Activated CD8-positive, alpha-beta memory T cell treated with anti-CD3 and anti-CD28 coated beads for 4 hours (primary cell): Measurements from ENCODE around the gene TRIM50.
"Not testable (repeated sequence)": the region's sequence is repeated elsewhere in the genome, so short reads cannot be mapped to it uniquely, and the experiment has no call there.

Source experiments
- DNase-seq, 2 donors: peaks; one replicate each; pipeline ENCODE4 v3.0.0-alpha.2; 2020; ENCODE audit warnings: low read depth in 2 of 2

The TRIM50 gene

DNA sequence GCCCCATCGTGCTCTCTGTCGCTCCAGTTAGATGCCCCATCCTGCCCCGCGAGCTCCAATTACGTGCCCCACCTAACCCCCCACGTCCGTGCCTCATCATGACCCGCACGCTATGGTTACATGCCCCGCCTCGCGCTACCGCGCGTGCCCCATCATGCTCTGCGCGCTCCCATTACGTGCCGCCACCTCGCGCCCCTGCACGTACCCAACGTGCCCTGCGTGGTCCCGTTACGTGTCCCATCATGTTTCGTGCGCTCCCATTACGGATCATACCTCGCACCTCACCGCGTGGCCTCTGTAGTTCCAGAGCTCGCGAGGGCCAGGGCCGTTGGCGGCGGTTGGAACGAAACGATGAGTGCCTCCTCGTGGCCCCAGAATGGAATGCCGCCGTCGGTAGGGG lies at the start of gene TRIM50, which contains the start of gene FKBP6:
TSS of gene TRIM50 (minus strand) at position 161 of the 400 bp plus-strand sequence. CDS start 3,295 bp downstream, outside the sequence.
TSS of gene FKBP6 (plus strand) at position 240 of the 400 bp plus-strand sequence. CDS start 268 bp downstream, outside the sequence.
- DNase-seq, result not testable (repeated sequence)

DNA sequence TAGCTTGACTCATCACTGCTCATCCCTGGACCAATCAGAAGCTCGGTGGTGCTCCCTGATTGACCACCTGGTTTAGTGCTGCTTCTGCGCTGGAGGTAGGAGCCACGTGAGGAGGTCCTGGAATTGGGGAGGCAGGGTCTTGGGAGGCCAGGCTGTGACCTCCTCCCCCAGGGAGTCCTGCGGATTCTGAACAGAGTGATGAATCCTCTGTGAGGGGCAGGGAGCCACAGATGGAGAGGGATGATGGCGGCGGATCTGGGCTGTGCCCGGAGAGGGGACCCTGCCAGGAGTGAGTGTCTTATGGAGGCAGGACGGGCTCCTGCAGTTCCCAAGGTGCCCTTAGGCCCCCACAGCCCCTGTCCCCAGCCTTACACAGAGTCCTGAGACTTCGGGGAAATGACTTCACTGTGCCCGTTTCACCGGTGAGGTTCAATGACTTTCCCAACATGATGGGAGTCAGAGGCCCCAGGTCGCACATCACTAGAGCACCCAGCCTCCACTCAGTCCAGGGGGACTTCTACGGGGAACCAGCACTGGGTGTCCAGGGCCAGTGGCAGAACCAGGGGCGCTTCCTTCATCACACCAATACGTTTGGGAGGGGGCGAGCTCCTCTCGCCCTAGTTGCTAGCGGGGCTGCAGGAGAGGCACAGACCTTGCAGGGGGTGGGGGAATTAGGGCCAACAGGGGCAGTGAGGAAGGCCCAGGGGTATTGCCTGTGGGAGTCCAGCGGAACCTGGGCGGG lies 49.0 kb upstream of the TRIM50 start:
- no peak for DNase-seq

- not testable (repeated sequence) for DNase-seq
Measured at GRCh38 chr7:73376262-73376661, 48.4 kb upstream of the TRIM50 start.

GRCh38 chr7:73373741-73374140 lies 45.9 kb upstream of the TRIM50 start:
- no peak for DNase-seq

- no peak for DNase-seq
Measured at GRCh38 chr7:73369622-73370021, 41.7 kb upstream of the TRIM50 start.

- DNase-seq, result no peak
Measured at GRCh38 chr7:73369009-73369408, 41.1 kb upstream of the TRIM50 start.

DNA sequence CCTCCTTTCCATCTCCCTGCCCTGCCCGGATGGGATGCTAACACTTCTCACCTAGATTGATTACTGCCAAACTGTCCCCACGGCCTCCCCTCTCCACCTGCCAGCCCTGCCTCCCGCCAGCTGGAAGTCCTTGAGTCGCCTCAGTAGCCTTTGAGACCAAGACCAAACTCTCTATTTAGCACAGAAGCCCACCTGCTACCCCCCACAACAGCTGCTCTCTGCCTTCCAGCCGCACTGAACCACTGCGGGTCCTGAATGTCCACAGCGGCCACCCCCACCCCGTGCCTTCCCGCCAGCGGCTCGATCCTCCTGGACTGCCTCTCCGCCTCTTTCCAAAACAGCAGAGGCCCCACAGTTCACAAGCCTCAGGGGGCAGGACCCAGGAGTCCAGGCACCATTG lies 39.1 kb upstream of the TRIM50 start:
- DNase-seq, result no peak

GRCh38 chr7:73366127-73366526 lies 38.2 kb upstream of the TRIM50 start:
- DNase-seq, result no peak

DNA sequence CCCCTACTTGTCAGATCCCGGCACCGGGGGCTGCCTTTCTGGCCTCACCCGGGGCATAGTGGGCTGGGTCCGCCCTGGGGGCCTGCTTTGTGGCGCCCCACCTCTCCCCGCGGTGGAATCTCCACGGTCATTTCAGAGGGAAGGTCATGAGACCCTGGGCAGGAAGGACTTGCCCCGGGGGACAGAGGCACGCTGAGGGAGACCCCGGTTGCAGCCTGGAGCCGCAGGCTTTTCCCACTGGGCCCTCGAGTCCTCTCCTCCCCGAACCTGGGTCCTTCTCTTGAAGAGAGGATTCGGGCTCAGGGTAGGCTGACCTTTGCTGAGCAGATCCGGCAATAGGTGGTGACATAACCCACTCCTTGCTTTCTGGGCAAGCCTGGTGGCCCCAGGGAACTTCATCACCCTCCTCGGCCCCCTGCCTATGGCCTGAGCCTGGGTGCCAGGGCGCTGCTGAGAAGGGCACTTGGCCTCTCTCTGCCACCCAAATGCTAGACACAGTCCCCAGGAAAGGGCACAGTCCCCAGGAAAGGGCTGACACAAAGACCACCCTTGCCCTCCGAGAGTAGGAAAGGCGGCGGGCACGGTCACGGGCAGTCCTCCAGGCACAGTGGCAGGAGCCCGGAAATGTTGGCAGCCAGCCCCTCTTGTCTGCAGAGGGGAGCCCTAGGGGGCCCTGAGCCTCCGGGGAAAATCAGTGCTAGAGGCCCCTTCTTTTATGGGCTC lies 36.3 kb upstream of the TRIM50 start:
- DNase-seq, result no peak

- DNase-seq, result no peak
Measured at GRCh38 chr7:73363225-73364005, 35.5 kb upstream of the TRIM50 start.

- not testable (repeated sequence) for DNase-seq
Measured at GRCh38 chr7:73360590-73360989, 32.7 kb upstream of the TRIM50 start.

GRCh38 chr7:73359746-73360375 lies 32.0 kb upstream of the TRIM50 start:
- DNase-seq, result no peak

DNA sequence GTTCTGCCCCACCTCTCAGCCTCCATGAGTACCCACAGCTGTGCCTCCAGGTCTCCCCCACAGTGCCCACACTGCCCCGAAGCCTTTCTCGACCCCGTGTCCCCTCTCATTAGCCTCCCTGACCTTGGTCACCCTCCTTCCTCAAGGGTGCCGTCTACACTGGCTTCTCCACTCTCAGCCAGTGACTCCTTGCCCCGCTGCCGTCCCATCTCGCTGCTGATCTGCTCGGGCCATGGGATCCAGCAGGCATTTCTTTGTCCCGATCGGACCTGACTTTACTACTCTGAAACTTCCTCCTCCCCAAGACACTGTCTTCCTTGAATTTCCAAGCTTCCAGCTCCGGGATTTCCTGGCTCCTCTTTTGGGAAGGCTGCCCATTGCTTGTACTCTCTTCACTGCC lies 31.4 kb upstream of the TRIM50 start:
- no peak for DNase-seq

DNA sequence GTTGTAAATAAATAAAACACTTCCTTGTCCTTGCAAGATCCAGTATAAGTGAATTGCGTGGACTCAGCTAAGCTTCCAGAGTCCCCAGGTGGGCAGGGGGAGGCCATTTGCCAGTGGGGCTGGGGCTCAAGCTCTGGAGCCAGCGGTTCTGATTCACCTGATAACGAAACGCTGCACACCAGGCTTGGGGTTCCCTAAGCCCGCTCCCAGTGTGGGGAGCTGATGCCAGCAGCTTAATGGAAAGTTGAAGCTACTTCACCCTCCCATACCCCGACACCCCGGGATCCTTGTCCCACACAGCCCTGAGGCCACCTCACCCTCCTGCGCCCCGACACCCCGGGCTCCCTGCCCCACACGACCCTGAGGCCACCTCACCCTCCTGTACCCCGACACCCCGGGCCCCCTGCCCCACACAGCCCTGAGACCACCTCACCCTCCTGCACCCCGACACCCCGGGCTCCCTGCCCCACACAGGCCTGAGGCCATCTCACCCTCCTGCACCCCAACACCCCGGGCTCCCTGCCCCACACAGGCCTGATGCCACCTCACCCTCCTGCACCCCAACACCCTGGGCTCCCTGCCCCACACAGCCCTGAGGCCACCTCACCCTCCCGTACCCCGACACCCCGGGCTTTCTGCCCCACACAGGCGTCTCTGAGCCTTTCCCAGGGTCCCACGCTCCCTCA lies 30.9 kb upstream of the TRIM50 start:
- no peak for DNase-seq

- no peak for DNase-seq
Measured at GRCh38 chr7:73356159-73356558, 28.3 kb upstream of the TRIM50 start.

DNA sequence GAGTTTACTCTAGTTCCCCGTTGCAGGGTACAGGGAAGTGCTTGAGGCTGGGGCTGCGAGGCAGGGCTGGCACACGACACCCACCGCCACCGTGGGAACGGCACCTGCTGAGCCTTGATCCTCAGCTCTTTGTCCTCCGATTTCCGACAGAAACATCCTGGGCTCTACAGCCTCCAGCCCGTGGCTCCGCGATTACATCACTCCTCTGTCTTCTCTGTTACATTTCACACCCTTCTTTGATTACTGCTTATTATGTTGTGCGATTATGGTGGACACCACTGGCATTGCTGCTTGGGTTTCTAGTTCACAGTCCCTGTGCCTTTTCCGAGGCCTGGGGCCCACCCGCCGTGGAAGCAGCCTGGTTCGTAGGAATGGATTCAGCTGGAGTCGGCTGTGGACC lies 26.9 kb upstream of the TRIM50 start:
- no peak for DNase-seq

DNA sequence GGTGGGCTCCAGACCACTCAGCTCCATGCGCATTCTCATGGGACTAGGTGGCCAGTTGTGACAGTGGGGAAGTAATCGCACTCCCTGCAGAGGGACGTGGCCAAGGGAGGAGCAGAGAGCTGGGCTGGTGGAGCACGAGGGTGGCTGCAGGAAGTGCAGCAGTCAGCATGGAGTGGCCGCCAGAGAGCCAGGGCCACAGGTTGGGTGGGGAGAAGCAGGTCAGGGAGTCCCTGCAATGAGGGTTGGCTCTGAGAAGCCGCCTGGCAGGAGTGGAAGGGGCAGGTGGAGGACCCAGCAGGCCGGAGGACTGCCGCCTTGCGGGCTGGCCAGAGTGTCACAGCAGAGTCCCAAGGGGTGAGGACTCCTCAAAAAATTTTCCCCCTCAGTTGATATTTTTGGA lies 26.3 kb upstream of the TRIM50 start:
- DNase-seq, result no peak

DNA sequence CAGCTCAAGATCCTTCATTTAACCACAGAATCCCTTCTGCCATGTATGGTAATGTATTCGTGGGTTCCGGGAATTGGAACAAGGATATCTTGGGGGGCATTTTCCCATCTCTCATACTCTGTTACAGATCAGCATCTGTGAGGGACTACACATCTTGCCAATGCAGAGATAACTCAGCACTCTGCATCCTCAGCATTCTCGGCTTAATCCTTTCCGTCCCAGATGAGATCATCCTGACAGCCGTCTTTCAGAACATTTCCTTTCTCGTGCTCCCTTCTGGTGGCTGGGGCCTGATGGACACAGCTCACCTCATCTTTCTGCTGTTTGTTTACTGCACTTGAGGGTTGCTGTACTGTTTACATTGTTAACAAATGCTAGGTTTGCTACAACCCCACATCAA lies 25.4 kb upstream of the TRIM50 start:
- no peak for DNase-seq

DNA sequence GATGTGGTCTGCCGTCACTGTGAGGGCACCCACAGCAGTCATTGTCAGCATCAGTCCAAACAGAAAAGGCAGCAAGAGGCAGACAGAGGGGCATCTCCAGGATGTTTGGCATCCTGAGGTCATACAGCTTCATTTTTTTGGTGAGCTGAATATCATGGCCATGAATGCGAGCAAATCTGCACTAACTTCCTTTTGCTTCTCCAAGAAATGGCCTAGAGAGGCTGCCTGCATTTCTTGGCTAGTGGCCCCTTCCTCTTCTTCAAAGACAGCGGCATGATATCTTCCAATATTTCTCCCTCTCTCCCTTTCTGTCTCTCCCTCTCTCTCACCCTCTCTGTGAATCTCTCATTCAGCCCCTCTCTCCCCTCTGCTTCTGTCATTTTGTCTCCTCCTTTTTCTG lies 24.9 kb upstream of the TRIM50 start:
- no peak for DNase-seq

DNA sequence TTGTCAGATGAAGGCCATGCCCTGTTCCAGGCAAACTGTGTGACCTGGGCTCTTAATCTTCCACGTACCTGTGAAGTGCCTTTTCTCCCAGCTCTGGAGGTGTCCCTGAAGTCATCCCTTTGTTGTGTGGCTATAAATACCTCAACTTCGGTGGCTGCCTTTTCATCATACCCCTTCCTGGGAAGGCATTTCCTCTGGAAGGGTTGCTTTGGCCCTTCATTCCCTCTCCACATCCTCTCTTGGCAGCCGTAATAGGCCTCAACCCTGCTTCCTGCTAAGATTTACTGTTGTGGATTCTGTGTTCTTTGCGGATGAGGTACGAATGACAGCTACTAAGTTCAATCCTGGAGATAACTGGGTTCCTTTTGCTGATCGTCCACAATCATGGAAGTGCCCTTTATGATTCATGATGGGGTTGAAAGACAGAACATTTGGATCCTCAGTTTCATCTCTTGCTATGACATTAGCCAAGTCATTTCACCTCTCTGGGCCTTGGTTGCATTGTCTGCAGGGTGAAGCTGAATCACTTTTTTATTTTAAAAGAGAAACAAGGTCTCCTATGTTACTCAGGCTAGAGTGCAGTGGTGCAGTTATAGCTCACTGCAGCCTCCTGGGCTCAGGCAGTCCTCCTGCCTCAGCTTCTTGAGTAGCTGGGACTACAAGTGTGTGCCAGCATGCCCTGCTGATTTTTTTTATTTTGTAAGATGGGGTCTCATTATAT lies 23.7 kb upstream of the TRIM50 start:
- no peak for DNase-seq
